GM19455 (cell line): Measurements from ENCODE around the gene SEMA4D.

Experiments used
- ATAC-seq: cut with Tn5 transposase; IDR thresholded peaks from one replicate; pipeline ENCODE4 v1.9.1; 2021; ENCODE audit not compliant: unreplicated experiment

SEMA4D gene, protein sequence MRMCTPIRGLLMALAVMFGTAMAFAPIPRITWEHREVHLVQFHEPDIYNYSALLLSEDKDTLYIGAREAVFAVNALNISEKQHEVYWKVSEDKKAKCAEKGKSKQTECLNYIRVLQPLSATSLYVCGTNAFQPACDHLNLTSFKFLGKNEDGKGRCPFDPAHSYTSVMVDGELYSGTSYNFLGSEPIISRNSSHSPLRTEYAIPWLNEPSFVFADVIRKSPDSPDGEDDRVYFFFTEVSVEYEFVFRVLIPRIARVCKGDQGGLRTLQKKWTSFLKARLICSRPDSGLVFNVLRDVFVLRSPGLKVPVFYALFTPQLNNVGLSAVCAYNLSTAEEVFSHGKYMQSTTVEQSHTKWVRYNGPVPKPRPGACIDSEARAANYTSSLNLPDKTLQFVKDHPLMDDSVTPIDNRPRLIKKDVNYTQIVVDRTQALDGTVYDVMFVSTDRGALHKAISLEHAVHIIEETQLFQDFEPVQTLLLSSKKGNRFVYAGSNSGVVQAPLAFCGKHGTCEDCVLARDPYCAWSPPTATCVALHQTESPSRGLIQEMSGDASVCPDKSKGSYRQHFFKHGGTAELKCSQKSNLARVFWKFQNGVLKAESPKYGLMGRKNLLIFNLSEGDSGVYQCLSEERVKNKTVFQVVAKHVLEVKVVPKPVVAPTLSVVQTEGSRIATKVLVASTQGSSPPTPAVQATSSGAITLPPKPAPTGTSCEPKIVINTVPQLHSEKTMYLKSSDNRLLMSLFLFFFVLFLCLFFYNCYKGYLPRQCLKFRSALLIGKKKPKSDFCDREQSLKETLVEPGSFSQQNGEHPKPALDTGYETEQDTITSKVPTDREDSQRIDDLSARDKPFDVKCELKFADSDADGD

DNA sequence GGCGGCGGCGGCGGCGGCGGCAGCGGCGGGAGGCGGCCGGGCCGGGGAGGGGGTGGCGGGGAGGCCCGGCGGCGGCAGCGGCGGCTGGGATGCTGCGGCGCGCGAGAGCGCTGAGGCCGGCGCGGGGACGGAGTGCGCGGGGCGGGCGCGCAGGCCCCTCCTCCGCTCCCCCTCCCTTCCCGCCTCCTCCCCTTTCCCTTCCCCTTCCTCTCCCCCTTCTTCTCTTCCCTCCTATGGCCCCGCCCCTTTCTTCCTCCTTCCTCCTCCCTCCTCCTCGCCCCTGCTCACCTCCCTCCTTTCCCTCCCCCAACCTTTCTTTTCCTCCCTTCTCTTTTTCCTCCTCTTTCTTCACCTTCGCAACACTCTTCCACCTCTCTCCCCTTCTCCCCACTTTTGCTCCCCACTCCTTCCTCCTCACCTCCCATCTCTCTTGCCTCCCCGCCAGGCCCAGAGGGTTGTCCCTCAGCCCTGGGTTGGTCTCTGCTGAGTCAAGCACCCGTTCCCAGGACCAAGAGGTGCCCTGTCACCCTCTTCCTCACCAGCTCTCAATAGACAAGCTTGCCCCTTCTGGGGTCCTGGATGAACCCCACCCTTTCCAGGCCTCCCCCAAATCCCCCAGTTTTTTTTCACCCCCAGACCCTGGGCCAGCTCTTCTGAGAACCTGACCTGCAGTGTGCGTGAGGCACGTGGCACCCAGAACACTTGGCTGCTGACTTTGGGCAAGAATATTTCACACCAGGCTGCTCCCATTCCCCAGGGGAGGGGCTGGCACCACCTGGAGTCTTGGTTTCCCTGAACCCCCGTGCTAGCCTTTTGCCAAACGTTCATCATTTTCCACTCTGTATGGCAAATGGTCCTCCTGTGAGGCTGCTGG lies at the start of gene SEMA4D:
Gene SEMA4D (minus strand): TSS at position 136 of the 874 bp plus-strand sequence. CDS start 92,657 bp downstream, outside the sequence.
- peak; percentile 41 for ATAC-seq

DNA sequence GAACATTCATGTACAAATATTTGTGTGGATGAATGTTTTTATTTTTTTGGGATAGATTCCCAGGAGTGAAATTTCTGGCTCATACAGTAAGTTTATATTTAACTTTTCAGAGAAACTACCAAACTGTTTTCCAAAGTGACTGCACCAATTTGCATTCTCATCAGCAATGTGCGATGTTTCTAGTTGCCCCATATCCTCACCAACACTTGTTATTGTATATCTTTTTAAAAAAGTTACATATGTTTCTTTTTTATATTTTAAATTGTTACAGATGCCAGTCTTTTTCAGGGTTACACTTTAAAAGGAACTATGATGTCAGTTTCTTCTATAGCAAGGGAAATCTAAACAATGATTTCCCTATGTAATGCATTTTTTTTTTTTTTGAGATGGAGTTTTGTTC lies 49.1 kb upstream of the SEMA4D start:
- no peak for ATAC-seq

DNA sequence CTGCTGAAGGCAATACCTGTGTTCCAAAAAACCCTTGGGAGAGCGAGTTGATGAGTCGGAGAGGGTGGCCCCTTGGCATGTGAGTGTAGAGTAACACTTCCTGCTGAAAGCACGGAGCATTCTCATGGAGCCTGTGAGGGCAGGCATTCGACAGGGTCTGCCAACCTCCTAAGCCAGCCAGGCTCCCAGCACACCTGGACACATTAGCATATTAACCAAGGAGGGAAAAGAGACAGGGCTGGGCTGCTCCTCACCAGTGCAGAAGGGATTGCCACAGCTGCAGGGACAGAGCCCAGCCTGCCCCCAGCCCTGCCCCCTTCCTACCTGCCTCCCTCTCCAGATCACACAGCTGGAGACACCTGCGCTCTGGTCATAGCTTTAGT lies 46.4 kb upstream of the SEMA4D start:
- ATAC-seq: no peak

DNA sequence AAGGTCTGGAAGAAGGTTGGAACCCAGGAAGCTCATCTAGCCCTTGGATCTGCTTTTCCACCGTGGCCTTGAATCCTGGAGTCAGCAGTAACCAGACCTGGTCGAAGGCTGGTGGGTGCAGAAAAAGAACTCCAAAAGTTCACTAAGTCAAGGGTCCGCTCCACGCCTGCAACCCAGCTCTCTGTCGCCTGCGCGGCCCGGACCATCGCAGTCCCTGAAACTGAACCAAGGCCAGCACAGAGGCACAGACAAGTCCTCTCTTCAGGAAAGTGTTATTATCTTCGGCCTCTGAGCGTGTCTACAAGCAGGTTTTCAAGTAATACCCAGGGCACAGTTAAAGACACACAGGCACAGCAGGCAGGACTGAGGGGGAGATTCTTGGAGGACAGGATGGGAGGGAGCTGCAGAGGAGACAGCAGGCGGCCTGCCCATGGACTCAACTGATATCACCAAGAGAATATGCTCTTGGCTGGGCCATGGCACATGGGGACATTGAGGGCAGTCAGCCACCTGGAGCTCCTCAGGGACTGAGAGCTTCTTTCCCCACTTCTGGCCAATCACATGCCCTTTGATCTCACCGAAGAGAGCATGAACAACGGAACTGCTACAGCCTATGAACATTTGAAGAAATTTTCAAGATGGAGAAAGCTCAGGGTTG lies 45.8 kb upstream of the SEMA4D start:
- ATAC-seq: no peak

DNA sequence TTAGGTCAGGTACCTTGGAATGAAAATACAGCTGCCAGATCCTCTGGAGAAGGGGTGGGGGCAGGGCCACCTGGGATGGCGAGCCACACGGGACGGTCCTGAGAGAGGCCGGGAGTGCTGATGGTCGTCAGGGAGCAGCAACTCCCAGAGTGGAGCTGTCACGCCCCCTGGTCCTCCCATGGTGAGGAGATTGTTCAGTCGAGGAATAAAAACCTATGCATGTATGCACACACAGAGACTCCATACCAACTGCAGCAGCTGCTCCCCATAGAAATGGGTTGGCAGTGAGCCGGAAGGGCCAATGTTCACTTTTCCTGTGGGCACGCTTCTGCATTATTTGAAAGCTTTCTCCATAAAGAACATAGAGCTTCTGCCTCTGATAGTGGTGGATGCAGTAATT lies 45.2 kb upstream of the SEMA4D start:
- ATAC-seq: no peak

DNA sequence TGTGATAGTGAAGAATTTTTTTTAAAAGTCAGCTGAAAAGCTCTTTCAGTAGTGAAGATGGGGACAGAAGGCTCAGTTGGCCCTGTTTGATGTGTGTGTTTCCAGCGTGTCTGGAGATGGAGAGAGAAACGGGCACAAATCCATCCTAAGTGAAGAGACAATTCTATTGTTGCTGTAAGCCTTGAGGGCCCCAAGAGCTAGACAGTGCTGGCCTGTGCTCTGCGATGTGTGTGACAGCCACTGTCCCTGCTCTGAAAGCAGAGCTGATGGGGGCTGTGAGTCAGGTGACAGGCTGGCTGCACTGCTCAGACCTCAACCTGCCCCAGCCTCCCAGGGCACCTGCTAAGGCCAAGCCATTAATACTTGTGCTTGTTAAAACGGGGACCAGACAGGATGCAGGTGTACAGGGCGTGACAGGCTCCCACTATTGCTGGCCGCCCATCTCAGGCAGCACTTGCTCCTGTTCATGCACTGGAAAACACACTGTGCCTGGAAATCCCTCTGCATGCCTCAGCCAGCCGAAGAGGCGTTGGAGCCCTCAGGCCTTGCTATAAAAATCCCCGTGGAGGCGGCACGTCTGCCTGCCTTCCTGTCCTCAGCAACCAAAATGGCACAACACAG lies 44.6 kb upstream of the SEMA4D start:
- no peak for ATAC-seq

DNA sequence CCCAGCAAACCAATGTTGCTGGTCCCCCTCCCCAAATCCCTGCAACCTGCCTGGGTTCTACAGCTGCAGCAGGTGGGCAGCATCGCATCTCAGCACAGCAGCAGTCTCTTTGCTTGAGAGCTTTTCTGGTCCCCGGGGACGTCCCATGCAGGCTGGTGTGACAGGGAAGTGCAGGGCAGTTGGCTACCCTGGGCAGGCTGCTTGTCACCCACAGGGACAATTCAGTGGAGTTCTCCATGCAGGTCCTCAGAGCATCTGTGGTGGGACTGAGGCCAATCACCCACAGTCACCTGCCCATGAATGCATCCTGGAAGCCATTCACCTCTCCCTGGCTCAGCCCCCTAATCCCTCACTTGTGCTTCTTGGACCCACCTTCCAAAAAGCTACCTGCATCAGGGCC lies 43.9 kb upstream of the SEMA4D start:
- ATAC-seq: no peak

DNA sequence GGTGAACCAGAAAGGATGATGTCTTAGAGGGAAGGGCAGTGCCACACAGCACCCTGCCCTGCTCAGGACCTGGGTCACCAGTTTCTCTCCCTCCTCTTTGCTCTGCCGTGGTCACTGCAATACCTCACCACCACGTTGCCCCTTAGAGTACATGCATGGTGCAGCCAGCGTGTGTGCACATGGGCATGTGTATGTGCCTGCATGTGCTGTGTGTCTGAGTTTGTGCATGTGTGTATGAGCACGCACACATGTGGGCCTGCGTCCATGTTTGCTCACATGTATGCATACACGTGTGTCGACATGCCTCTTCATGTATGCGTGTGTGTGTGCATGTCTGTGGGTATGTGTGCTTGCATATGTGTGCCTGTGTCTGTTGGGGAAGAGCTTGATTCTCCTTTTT lies 41.5 kb upstream of the SEMA4D start:
- no peak for ATAC-seq

DNA sequence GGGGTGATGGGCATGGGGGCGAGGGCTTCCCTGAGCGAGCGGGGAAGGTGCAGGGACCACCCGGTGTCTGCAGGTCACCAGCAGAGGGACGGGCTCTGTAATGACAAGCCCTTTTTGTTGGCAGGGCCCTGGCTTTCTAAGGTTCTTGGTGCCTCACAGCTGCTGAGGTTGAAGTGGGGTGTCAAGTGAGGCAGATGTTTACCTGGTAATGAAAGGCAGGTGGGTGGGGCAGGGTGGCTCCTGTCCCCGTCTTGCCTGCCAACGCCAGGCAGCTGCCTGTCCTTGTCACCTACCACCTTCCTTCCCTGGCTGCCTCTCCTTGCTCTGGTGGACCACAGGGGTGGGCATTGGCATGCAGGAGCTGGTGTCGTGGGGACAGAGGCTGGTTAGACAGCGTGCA lies 41.0 kb upstream of the SEMA4D start:
- no peak for ATAC-seq

DNA sequence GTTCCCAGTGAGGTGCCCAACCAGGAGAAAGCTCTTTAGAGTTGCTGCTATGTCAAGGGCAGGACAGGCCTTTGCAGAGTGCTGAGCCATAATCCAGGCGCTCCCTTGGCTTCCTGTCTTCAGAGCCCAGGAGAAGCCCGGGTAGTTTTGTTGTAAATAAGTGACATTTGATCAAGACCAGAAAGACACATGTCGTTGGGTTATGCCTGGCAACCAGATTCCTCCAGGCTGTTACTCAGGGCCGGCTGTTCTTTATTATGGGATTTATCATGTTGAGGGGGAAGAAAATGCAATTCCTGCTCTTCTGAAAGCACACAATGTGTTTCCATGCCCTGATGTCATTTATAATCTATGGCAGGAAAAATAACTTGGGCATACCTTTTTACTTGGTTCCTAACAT lies 39.3 kb upstream of the SEMA4D start:
- no peak for ATAC-seq

DNA sequence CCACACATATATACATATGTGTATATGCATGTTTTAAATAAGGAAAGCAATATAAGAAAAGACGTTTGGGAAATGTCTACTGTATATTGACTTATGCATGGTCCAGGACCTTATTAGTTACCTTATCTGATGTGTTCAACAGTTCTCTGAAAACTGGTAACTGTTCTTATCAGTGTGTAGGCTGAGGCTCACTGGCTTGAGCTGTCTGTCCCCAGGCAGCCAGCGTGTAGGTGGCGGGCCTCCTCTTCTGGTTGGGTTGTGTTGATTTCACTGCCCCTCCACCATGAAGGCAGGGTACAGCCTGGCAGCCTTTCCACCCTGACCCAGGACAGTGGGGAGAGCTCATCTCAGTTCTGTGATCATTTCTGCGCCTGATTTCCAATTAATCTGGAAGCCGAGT lies 38.7 kb upstream of the SEMA4D start:
- no peak for ATAC-seq

DNA sequence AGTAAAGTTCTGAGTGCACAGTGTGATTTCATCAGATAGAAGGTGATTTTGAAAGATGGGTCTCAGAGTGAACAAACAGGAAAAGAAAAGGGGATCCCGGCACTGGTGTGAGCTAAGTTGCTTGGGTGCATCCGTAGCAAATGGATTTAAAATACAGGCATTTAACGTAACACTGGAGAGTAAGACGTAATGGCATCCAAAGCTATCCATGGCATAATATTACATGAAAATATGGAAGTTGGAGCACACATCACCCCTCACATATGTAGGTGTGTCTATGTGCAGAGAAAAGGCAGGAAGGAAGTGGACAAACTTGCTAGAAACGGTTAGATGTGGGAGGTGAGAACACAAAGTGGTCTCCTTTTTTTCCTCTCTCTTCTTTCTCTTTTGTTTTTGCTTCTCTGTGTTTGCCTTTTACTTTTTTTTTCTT lies 38.2 kb upstream of the SEMA4D start:
- no peak for ATAC-seq

DNA sequence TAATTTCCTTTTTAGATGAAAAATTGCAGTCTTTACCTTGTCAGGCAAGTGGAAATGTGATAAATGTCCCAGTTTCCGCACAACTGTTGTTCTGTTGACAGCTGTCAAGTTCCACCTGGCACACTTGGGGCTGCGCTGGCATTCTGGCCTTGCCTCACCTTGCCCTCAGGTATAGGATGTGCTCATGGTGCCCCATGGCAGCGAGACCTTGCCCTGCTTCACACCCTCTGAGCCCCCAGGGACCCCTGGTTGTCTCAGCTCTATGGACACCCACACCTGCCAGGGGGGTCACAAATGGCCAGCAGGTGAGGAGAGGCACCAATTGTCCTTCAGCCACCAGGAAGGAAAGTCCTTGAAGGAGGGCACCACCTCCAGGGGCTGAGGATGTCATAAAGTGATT lies 37.5 kb upstream of the SEMA4D start:
- ATAC-seq: no peak

DNA sequence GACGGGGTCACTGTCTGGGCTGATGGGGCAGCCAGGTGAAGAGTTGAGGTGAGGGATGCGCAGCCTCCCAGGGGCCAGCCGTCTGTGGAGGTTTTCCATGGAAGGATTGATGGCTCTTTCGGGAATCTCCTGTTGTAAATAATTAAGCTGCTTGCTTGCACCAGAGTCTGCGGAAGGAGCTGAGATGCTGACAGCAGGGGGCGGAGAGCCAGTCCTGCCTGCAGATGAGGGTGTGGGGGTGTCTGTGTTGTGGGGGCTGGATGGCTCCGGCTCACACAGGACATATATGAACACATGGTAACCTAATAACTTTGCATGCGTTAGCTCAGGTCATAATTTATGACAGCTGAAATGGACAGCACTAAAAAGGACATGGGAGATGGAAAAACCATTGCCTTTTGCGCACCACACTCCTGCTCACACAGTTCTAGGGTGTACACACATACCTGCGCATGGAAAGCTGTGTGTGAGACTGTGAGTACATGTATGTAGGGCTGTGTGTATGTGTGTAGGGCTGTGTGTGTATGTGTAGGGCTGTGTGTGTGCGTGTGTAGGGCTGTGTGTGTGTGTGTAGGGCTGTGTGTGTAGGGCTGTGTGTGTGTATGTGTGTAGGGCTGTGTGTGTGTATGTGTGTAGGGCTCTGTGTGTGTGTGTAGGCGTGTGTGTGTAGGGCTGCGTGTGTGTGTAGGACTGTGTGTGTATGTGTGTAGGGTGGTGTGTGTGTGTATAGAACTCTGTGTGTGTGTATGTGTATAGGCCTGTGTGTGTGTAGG lies 36.8 kb upstream of the SEMA4D start:
- ATAC-seq: no peak

DNA sequence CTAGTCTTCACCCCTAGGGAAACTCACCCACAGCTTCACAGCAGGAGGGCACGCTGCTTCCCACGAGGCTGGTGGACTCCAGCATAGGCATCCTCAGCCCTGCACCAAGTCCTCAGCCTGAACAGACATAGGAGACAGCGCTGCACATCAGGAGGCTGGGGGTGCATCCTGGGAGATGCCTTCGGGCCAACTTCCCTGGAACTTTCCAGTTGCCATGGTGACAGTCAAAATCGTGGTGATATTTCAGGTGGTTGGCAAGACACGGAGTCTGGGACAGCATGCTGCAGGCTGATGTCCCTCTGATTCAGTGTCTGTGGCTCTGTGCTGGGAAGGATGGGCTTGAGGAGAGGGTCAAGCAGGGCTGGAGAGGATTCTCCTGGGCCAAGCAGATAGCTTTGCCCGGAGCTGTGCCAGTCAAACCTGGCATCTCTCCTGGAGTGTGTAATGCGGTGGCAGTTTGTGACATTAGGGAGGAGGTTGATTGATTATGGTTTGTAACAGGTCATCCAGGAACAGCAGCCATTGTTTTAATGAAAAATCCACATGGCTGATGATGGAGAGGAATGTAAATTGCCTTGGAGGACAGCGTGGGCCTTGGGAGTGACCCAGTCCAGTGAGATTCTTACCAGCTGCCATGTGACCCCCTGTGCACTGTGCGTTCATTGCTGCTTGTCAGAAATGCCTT lies 35.6 kb upstream of the SEMA4D start:
- no peak for ATAC-seq

DNA sequence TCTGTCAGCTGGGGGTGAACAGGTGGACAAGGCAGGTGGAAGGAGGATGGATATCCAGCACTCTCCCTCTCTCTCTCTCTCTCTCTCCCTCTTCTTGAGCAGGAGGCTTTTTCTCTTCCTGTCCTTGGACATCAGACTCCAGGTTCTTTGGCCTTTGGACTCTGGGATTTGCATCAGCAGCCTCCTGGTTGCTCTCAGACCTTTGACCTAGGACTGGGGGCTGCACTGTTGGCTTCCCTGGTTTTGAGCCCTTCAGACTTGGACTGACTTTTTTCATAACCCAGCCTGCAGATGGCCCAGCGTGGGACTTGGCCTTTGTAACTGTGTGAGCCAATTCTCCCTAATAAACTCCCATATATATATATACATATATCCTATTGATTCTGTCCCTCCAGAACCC lies 35.0 kb upstream of the SEMA4D start:
- ATAC-seq: no peak

DNA sequence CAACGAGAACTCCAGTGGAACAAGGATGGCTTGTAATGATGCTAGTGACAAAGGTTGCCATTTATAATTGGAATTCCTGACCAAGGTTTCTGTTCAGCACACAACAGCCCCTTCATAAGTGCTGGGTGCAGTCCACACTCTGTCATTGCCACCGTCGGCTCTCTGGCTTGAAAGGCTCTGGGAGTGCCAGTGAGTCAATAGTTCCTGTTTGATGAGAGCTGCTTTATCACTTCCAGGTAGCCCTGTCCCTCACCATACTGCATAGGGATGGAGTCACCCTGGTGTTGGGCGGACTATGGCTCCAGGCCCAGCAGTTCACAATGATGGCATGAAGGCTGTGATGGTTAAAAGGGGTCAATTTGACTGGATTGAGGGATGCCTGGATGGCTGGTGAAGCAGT lies 34.6 kb upstream of the SEMA4D start:
- no peak for ATAC-seq

DNA sequence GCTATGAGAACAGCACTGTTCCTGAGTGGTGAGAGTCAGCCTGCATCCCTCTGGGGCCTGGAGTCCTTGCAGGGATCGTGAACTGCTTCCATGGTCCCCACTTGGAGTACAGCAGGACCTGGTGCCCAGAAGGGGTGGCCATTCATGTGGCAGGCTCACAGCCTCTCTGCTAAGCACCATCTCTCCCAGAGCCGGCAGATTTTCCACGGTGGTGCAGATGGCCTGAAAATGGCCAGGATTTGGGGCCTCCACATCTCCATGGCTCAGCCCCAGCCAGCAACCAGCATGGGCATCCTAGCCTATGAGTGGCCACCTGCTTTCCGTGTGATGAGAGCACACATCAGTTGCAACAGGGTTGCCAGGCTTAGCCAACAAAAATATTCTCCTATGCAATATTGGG lies 33.9 kb upstream of the SEMA4D start:
- ATAC-seq: no peak

DNA sequence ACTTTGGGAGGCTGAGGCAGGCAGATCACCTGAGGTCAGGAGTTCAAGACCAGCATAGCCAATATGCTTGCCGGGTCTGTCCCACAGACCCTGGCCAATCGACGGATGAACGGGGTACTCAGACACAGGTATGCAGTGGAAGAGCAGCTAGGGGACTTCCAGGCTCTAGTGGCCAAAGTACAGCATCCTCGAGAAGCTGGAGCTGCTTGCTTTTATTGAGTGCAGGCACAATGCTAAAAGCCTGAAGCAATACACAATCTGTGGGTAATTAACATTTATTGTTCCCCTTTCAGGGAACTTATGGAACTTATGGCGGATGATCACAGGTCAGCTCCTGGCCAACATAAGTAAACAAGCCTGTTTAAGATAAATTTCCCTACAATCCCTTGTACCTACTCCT lies 32.8 kb upstream of the SEMA4D start:
- no peak for ATAC-seq
